Loucy (cell line): ENCODE data around the gene GTPBP6.

Source experiments
- EZH2phosphoT487 ChIP-seq: fragments of 200-600 bp; IDR thresholded peaks from 2 replicates; pipeline ENCODE4 v1.6.1; 2018; ENCODE audit warnings: antibody characterized with exemption, mild to moderate bottlenecking, moderate library complexity, borderline replicate concordance
- TF ChIP-seq, protein P1 (sequence below): fragments of 200-600 bp; sonication (generic); conservative IDR thresholded peaks from 2 replicates; pipeline ENCODE4 v1.5.1; 2014; ENCODE audit warnings: mild to moderate bottlenecking, antibody characterized with exemption, low read length

GRCh38 chrX:348461-349117 is 30.0 kb upstream of the GTPBP6 start:
- TF ChIP-seq, protein P1, sequence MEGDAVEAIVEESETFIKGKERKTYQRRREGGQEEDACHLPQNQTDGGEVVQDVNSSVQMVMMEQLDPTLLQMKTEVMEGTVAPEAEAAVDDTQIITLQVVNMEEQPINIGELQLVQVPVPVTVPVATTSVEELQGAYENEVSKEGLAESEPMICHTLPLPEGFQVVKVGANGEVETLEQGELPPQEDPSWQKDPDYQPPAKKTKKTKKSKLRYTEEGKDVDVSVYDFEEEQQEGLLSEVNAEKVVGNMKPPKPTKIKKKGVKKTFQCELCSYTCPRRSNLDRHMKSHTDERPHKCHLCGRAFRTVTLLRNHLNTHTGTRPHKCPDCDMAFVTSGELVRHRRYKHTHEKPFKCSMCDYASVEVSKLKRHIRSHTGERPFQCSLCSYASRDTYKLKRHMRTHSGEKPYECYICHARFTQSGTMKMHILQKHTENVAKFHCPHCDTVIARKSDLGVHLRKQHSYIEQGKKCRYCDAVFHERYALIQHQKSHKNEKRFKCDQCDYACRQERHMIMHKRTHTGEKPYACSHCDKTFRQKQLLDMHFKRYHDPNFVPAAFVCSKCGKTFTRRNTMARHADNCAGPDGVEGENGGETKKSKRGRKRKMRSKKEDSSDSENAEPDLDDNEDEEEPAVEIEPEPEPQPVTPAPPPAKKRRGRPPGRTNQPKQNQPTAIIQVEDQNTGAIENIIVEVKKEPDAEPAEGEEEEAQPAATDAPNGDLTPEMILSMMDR, result no peak
- no peak for TF ChIP-seq EZH2phosphoT487
